GM23338 (cell line): Measurements from ENCODE around the gene GNAZ.

Source experiments
- CREB1 ChIP-seq: fragments of 250-450 bp; sonication (Bioruptor Pico); IDR thresholded peaks from 2 replicates; pipeline ENCODE4 v1.5.0; 2020; ENCODE audit warnings: low read depth, mild to moderate bottlenecking, moderate library complexity
- EZH2 ChIP-seq: fragments of 200-600 bp; sonication (generic); IDR thresholded peaks from one replicate; pipeline ENCODE4 v1.8.0; 2017; ENCODE audit warnings: antibody characterized with exemption, mild to moderate bottlenecking, low read depth; ENCODE audit not compliant: unreplicated experiment
- EZH2phosphoT487 ChIP-seq: fragments of 200-600 bp; sonication (generic); IDR thresholded peaks from one replicate; pipeline ENCODE4 v1.8.1; 2018; ENCODE audit warnings: antibody characterized with exemption; ENCODE audit not compliant: unreplicated experiment
- POLR2AphosphoS5 ChIP-seq: IDR thresholded peaks from 2 replicates; pipeline ENCODE4 v1.6.1; 2016; ENCODE audit warnings: antibody characterized with exemption, low read depth
- ZNF114 ChIP-seq: fragments of 250-450 bp; sonication (Bioruptor Pico); IDR thresholded peaks from 2 replicates; pipeline ENCODE4 v1.5.0; 2020; ENCODE audit warnings: mild to moderate bottlenecking, moderate library complexity
- TF ChIP-seq, protein P1 (sequence below), 2 experiments: fragments of 200-600 bp in 1 of 2; sonication (generic) in 1 of 2; conservative IDR thresholded peaks; 2 replicates each; pipeline versions ENCODE4 v1.5.1 to v1.6.1; 2016 to 2017; ENCODE audit warnings: antibody characterized with exemption in 2 of 2, low read depth in 2 of 2, mild to moderate bottlenecking in 2 of 2, moderate library complexity in 1 of 2
- TF ChIP-seq, protein P2 (sequence below): IDR thresholded peaks from one replicate; pipeline ENCODE4 v1.6.1; 2018; ENCODE audit warnings: antibody characterized with exemption; ENCODE audit not compliant: unreplicated experiment

DNA sequence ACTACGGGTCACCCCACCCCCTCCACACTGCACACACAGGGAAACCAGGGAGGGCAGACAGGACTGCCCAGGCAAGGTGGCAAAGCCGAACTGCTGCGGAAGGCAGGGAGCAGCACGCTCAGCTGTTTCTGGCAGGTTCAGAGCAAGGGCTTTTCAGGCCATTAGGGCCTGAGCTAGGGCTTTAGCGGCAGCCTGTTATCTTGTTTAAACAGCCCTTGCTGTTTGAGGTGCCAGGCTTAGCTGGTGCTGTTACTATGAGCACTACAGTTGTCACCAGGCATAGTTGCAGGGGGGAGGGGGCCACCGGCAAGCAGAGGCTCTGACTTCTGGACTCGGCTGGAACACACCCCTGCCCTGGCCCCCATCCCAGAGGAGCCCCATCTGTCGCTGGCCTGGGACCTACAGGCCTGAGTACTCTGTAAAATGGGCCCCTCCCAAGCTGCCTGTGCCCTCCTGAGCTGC is 36.6 kb downstream of the GNAZ start:
- TF ChIP-seq POLR2AphosphoS5 (no peak), EZH2 (no peak), ZNF114 (no peak), EZH2phosphoT487 (no peak), CREB1 (CRISPR knock-in tag) (no peak)
- TF ChIP-seq, protein P1, sequence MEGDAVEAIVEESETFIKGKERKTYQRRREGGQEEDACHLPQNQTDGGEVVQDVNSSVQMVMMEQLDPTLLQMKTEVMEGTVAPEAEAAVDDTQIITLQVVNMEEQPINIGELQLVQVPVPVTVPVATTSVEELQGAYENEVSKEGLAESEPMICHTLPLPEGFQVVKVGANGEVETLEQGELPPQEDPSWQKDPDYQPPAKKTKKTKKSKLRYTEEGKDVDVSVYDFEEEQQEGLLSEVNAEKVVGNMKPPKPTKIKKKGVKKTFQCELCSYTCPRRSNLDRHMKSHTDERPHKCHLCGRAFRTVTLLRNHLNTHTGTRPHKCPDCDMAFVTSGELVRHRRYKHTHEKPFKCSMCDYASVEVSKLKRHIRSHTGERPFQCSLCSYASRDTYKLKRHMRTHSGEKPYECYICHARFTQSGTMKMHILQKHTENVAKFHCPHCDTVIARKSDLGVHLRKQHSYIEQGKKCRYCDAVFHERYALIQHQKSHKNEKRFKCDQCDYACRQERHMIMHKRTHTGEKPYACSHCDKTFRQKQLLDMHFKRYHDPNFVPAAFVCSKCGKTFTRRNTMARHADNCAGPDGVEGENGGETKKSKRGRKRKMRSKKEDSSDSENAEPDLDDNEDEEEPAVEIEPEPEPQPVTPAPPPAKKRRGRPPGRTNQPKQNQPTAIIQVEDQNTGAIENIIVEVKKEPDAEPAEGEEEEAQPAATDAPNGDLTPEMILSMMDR (conservative IDR thresholded peaks at IDR 0.05; ENCODE audit: low read depth in 2 of 2): no peak
- TF ChIP-seq, protein P2, sequence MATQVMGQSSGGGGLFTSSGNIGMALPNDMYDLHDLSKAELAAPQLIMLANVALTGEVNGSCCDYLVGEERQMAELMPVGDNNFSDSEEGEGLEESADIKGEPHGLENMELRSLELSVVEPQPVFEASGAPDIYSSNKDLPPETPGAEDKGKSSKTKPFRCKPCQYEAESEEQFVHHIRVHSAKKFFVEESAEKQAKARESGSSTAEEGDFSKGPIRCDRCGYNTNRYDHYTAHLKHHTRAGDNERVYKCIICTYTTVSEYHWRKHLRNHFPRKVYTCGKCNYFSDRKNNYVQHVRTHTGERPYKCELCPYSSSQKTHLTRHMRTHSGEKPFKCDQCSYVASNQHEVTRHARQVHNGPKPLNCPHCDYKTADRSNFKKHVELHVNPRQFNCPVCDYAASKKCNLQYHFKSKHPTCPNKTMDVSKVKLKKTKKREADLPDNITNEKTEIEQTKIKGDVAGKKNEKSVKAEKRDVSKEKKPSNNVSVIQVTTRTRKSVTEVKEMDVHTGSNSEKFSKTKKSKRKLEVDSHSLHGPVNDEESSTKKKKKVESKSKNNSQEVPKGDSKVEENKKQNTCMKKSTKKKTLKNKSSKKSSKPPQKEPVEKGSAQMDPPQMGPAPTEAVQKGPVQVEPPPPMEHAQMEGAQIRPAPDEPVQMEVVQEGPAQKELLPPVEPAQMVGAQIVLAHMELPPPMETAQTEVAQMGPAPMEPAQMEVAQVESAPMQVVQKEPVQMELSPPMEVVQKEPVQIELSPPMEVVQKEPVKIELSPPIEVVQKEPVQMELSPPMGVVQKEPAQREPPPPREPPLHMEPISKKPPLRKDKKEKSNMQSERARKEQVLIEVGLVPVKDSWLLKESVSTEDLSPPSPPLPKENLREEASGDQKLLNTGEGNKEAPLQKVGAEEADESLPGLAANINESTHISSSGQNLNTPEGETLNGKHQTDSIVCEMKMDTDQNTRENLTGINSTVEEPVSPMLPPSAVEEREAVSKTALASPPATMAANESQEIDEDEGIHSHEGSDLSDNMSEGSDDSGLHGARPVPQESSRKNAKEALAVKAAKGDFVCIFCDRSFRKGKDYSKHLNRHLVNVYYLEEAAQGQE: no peak
